Lower lobe of right lung (tissue), 2 donors: Measurements from ENCODE around the gene MCMBP. TPM values are rescaled to one million over a fixed set of nuclear protein-coding genes. Genes with fewer than 3 reads are reported as not detected.
"Not testable (repeated sequence)": the region's sequence is repeated elsewhere in the genome, so short reads cannot be mapped to it uniquely, and the experiment has no call there.

ENCODE experiments used
- ATAC-seq, 2 donors: fragments of 200-7000 bp; cut with Tn5 transposase; one replicate each; pipeline ENCODE4 v1.9.1; 2020 to 2022; ENCODE audit warnings: mild to moderate bottlenecking in 2 of 2, moderate library complexity in 2 of 2
- DNase-seq: peaks from one replicate; pipeline ENCODE4 v3.0.0-alpha.2; 2020
- H3K27ac ChIP-seq: fragments of 200-600 bp; one replicate; pipeline ENCODE4 v1.8.0; 2022
- H3K27me3 ChIP-seq: fragments of 200-600 bp; one replicate; pipeline ENCODE4 v1.8.0; 2022; ENCODE audit warnings: low read depth
- H3K36me3 ChIP-seq: fragments of 200-600 bp; one replicate; pipeline ENCODE4 v1.8.0; 2022; ENCODE audit warnings: mild to moderate bottlenecking
- H3K4me1 ChIP-seq: fragments of 200-600 bp; one replicate; pipeline ENCODE4 v1.8.0; 2022
- H3K4me3 ChIP-seq: fragments of 200-600 bp; one replicate; pipeline ENCODE4 v1.8.0; 2022; ENCODE audit warnings: mild to moderate bottlenecking
- H3K9me3 ChIP-seq: fragments of 200-600 bp; one replicate; pipeline ENCODE4 v1.8.0; 2022
- CTCF ChIP-seq: fragments of 200-600 bp; IDR thresholded peaks from one replicate; pipeline ENCODE4 v1.8.0; 2022; ENCODE audit warnings: antibody characterized with exemption, mild to moderate bottlenecking
- intact Hi-C: fragments of 100-400 bp; cut with DNase I; formaldehyde crosslinking; loops from one replicate; pipeline ENCODE4 v1.11.0; 2022
- total RNA-seq: library from RNA; stranded (reverse); fragmentation: NEBNext Ultra II Directional; extraction: Animal tissue kit (Norgen Biotek cat#: 25700); gene quantifications from one replicate; pipeline ENCODE4 v1.2.1, GENCODE V29; 2021
- donor health status: DM: no; HTN: yes; CAD: no; lungs with severe emphysema.

Gene MCMBP
- total RNA-seq, 1 donor from 2014 or later, result 52.1 TPM

GRCh38 chr10:119893074-119893473 is 20.4 kb upstream of the MCMBP start:
- no peaks in the 10 kb centered on the region for H3K27me3 ChIP-seq
- no peak for DNase-seq
- H3K4me3 ChIP-seq, result peak overlapping the region; percentile 86
- H3K36me3 ChIP-seq, result peaks cover 8% of the 10 kb centered on the region
- ATAC-seq, result no peak
- H3K27ac ChIP-seq, result peak overlapping the region; percentile 87
- H3K9me3 ChIP-seq, result no peaks in the 10 kb centered on the region
- peaks cover 54% of the 10 kb centered on the region for H3K4me1 ChIP-seq
- intact Hi-C loops, result no loop called here
- TF ChIP-seq CTCF, result no peak

- Histone ChIP-seq H3K9me3 (no peaks in the 10 kb centered on the region), H3K4me3 (peak within 1 kb of the TSS; percentile 86), H3K36me3 (peaks cover 8% of the 10 kb centered on the region), H3K27me3 (no peaks in the 10 kb centered on the region), H3K27ac (peak within 1 kb of the TSS; percentile 87), H3K4me1 (peaks cover 51% of the 10 kb centered on the region)
- DNase-seq (peak; percentile 98), ATAC-seq (peak; percentile 98)
- TF ChIP-seq CTCF, result no peak
- intact Hi-C loops, result no loop called here
Observed at GRCh38 chr10:119892188-119893065, 19.8 kb upstream of the MCMBP start, which contains the start of gene SEC23IP. Gene SEC23IP (plus strand): TSS chr10:119892730. CDS start chr10:119892783, 53 bp downstream.

- Histone ChIP-seq H3K4me1 (peaks cover 45% of the 10 kb centered on the region), H3K27ac (peak overlapping the region; percentile 87), H3K4me3 (peak overlapping the region; percentile 86)
- intact Hi-C loops, H3K27me3 ChIP-seq, H3K36me3 ChIP-seq, DNase-seq, H3K9me3 ChIP-seq, ATAC-seq: not testable (repeated sequence)
Observed at GRCh38 chr10:119891849-119892187, 19.2 kb upstream of the MCMBP start.

GRCh38 chr10:119890307-119890706 is 17.7 kb upstream of the MCMBP start:
- intact Hi-C loops, result not testable (repeated sequence)

GRCh38 chr10:119889201-119889600 is 16.6 kb upstream of the MCMBP start:
- H3K27ac ChIP-seq, H3K9me3 ChIP-seq, H3K27me3 ChIP-seq, H3K4me3 ChIP-seq, intact Hi-C loops, H3K36me3 ChIP-seq, DNase-seq, ATAC-seq: not testable (repeated sequence)
- H3K4me1 ChIP-seq, result peaks cover 20% of the 10 kb centered on the region

More at GRCh38 chr10:119890307-119890706, 17.7 kb upstream of the MCMBP start:
- not testable (repeated sequence) for DNase-seq, H3K36me3 ChIP-seq, H3K27ac ChIP-seq, H3K9me3 ChIP-seq, ATAC-seq, H3K4me3 ChIP-seq, H3K27me3 ChIP-seq
- peaks cover 30% of the 10 kb centered on the region for H3K4me1 ChIP-seq

- H3K36me3 ChIP-seq, ATAC-seq, H3K27me3 ChIP-seq, H3K4me3 ChIP-seq, H3K27ac ChIP-seq, DNase-seq, intact Hi-C loops, H3K9me3 ChIP-seq: not testable (repeated sequence)
- peaks cover 16% of the 10 kb centered on the region for H3K4me1 ChIP-seq
Observed at GRCh38 chr10:119888715-119889114, 16.1 kb upstream of the MCMBP start.

GRCh38 chr10:119886070-119886469 is 13.4 kb upstream of the MCMBP start:
- DNase-seq, intact Hi-C loops, H3K4me3 ChIP-seq, H3K9me3 ChIP-seq, H3K36me3 ChIP-seq, ATAC-seq, H3K4me1 ChIP-seq, H3K27ac ChIP-seq, H3K27me3 ChIP-seq: not testable (repeated sequence)

GRCh38 chr10:119883901-119884611 is 11.4 kb upstream of the MCMBP start:
- H3K36me3 ChIP-seq, DNase-seq, H3K27me3 ChIP-seq, H3K9me3 ChIP-seq, H3K4me3 ChIP-seq, H3K27ac ChIP-seq, H3K4me1 ChIP-seq, ATAC-seq, intact Hi-C loops: not testable (repeated sequence)
